Measurements from ENCODE around the gene ZFP1. TPM values are rescaled to one million over a fixed set of nuclear protein-coding genes. Genes with fewer than 3 reads are reported as not detected.
A peak's percentile ranks its signal among the peaks of the same experiment; 100 is the strongest.

ZFP1 gene
- total RNA-seq, 2 donors from 2014 or later, result 11.2 to 16.7 TPM

GRCh38 chr16:75108792-75109731 is 39.3 kb upstream of the ZFP1 start:
- Mint-ChIP-seq H3K27me3 (peaks cover 0 to 2% of the 10 kb centered on the region in 2 donors), H3K4me3 (peak overlapping the region; percentile 78), H3K36me3 (peaks cover 11% of the 10 kb centered on the region), H3K27ac (peak overlapping the region; percentile 82 to 85), H3K4me1 (ENCODE audit: low read depth in 2 of 2) (peaks cover 53 to 57% of the 10 kb centered on the region in 2 donors), H3K9me3 (peaks cover 3% of the 10 kb centered on the region)
- DNase-seq (ENCODE audit: low spot score) (no peak), ATAC-seq (peak in 1 of 2 donors; percentile 59)

DNA sequence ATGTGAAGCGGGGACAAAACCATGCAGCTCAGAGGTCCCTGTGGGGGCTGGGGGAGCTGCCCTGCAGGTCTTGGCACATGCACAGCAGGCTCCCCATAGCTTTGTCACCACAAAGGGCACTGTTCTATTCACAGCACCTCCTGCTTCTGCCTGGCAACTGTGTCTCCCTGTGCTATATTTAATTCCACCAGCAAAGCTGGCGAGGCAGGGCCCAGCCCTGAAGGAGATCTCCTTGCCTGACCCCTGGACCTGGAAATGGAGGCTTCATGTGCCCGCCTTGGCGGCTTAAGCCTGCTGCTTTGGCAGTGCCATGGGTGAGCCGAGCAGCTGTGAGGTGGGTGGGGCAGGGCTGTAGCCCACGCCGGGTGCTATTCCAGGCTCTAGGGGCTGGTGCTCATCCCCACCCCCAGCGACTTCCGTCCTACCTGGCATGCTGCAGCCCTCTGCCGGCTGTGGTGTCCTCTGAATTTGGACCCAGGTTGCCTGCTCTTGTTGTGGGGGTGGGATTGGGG is 38.5 kb upstream of the ZFP1 start:
- Mint-ChIP-seq H3K27me3 (peaks cover 0 to 2% of the 10 kb centered on the region in 2 donors), H3K4me1 (ENCODE audit: low read depth in 2 of 2) (peaks cover 46 to 50% of the 10 kb centered on the region in 2 donors), H3K4me3 (peak overlapping the region; percentile 78), H3K27ac (peak overlapping the region; percentile 82 to 85), H3K9me3 (no peaks in the 10 kb centered on the region), H3K36me3 (peaks cover 6% of the 10 kb centered on the region)
- ATAC-seq, result no peak
- DNase-seq (ENCODE audit: low spot score), result no peak

DNA sequence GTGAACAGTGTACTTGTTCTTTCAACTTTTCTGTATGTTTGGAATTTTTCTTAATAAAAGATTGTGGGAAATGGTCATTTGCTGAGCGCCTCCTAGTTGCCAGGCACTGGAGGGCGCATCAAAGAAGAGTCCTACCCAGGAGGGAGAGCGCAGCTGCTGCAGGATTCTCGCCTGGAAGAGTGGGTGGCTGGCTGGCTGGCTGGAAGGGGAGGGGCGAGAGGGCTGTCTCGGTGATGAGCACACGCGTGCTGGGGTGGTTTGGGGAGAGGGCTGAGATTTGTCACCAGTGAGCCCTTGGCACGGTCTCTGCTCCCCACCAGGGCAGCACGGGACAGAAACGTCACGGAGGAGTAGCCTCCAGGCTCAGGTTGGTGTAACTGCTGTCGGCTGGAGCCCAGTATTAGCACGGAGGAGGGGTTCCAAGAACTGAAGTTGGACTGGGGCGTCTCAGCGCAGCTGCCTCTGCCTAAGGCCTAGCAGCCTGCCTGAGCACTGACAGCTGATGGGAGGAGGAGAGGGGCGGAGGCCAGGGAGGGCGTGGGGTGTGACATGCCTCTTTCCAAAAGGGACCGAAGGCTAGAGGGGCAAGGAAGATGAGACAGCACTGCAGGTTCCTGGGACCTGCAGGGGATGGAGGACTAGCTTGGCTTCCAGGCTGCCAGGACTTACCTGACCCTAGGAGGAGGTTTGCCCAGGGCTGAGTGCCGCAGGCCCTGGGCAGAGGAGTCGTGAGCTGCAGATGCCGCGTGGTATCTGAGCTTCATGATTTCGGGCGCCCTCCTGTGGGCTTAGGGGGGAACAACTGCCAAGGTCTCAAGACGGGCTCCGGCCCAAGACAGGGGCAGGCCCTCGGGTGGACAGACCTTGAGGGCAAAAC is 37.4 kb upstream of the ZFP1 start:
- Mint-ChIP-seq H3K9me3 (no peaks in the 10 kb centered on the region), H3K4me1 (ENCODE audit: low read depth in 2 of 2) (peaks cover 42 to 45% of the 10 kb centered on the region in 2 donors), H3K36me3 (peaks cover 6% of the 10 kb centered on the region), H3K27me3 (peaks cover 0 to 2% of the 10 kb centered on the region in 2 donors), H3K4me3 (peak overlapping the region; percentile 78), H3K27ac (peak overlapping the region; percentile 82 to 85)
- ATAC-seq (peak; percentile 83 to 91), DNase-seq (ENCODE audit: low spot score) (peak; percentile 83)

- Mint-ChIP-seq H3K27me3 (peaks cover 0 to 2% of the 10 kb centered on the region in 2 donors), H3K4me3 (peak overlapping the region; percentile 27), H3K27ac (peak overlapping the region; percentile 82 to 85), H3K9me3 (no peaks in the 10 kb centered on the region), H3K4me1 (ENCODE audit: low read depth in 2 of 2) (peaks cover 43 to 45% of the 10 kb centered on the region in 2 donors), H3K36me3 (peaks cover 6% of the 10 kb centered on the region)
- DNase-seq (ENCODE audit: low spot score) (no peak), ATAC-seq (peak; percentile 1 to 17)
Observed at GRCh38 chr16:75111514-75111940, 36.8 kb upstream of the ZFP1 start.

DNA sequence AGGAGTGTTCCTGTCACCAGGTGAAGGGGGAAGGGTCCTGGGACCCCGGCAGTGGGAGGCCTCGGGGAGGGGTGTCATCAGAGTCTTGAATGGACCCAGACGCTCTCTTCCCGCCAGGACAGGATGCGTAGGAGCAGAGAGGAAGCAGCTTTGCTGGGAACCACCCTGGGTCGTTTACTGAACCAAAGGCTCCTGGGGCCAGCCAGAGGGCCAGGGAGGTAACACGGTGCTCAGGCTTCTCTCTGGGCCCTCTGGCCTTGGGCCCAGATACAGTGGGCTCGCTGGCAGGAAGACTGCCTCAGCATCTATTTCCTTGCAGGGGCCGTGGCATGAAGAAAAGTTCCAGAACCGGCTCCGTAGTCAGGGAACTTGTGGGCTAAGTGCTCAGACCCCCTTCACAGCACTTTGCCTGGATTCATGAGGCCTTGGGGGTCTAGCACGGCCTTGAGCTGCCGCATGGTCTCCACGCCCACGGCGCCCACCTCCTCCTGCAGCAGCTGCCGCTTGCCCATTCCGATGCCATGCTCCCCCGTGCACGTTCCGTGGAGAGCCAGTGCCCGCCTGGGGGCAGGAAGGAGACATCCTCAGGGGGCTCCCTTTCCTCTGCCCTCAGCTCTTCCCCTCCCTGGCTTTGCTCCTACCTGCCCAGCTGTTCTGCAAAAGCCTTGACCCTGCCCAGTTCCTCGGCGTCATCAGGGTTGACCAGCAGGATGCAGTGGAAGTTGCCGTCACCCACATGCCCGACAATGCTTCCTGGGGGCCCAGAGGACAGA is 36.2 kb upstream of the ZFP1 start:
- Mint-ChIP-seq H3K27ac (peak overlapping the region; percentile 82 to 85), H3K27me3 (peaks cover 0 to 2% of the 10 kb centered on the region in 2 donors), H3K4me3 (peak overlapping the region; percentile 27), H3K9me3 (no peaks in the 10 kb centered on the region), H3K4me1 (ENCODE audit: low read depth in 2 of 2) (peaks cover 43 to 44% of the 10 kb centered on the region in 2 donors), H3K36me3 (peaks cover 6% of the 10 kb centered on the region)
- DNase-seq (ENCODE audit: low spot score) (no peak), ATAC-seq (no peak)

GRCh38 chr16:75112734-75113491 is 35.4 kb upstream of the ZFP1 start:
- H3K9me3 Mint-ChIP-seq, result no peaks in the 10 kb centered on the region
- no peak for ATAC-seq
- peaks cover 0 to 2% of the 10 kb centered on the region in 2 donors for H3K27me3 Mint-ChIP-seq
- peak overlapping the region; percentile 21 for H3K4me3 Mint-ChIP-seq
- no peak for DNase-seq (ENCODE audit: low spot score)
- peak overlapping the region; percentile 38 to 64 for H3K27ac Mint-ChIP-seq
- H3K4me1 Mint-ChIP-seq (ENCODE audit: low read depth in 2 of 2), result peaks cover 39 to 44% of the 10 kb centered on the region in 2 donors
- peaks cover 5% of the 10 kb centered on the region for H3K36me3 Mint-ChIP-seq

- no peaks in the 10 kb centered on the region for H3K36me3 Mint-ChIP-seq
- ATAC-seq, result no peak
- peaks cover 33 to 40% of the 10 kb centered on the region in 2 donors for H3K4me1 Mint-ChIP-seq (ENCODE audit: low read depth in 2 of 2)
- peaks cover 0 to 2% of the 10 kb centered on the region in 2 donors for H3K27me3 Mint-ChIP-seq
- H3K4me3 Mint-ChIP-seq, result no peak overlapping the region
- no peak for DNase-seq (ENCODE audit: low spot score)
- no peak overlapping the region for H3K27ac Mint-ChIP-seq
- H3K9me3 Mint-ChIP-seq, result no peaks in the 10 kb centered on the region
Observed at GRCh38 chr16:75113541-75114121, 34.7 kb upstream of the ZFP1 start.

DNA sequence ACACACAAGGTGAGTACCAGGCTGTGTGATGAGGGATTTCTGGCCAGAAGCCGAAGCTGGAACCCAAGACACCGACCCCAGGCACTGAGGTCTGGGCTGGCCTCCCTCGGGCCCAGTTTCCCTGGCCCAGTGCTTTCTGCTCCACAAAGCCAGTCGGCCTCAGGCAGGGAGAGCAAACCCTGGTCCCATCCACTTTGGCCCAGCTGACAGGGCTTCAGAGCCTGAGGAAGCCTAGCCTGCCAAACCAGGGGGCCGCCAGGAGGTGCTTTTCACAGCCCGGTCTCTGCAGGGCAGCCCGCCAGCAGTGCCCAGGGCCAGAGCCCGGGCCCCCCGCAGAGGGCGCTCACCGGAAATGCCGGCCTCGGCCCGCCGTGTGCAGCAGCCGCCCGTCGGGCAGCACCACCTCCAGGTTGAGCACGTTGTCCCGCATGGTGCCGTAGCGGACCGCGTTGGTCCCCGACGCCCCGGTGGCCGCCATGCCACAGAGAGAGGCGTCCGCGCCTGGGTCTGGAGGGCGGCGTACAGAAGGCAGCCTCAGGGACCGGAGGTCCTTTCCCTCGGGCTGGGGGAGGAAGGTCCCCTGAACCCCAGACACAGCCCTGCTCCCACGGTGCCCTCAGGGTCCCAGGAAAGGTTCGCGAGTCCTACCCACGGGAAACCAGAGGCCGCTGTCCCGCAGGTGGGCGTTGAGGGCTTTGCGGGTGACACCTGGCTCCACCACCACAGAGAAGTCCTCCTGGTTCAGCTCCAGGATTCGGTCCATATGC is 34.0 kb upstream of the ZFP1 start:
- no peaks in the 10 kb centered on the region for H3K36me3 Mint-ChIP-seq
- no peak for ATAC-seq

GRCh38 chr16:75114946-75115825 is 33.1 kb upstream of the ZFP1 start:
- peaks cover 0 to 2% of the 10 kb centered on the region in 2 donors for H3K27me3 Mint-ChIP-seq
- H3K4me3 Mint-ChIP-seq, result no peak overlapping the region
- no peaks in the 10 kb centered on the region for H3K9me3 Mint-ChIP-seq
- H3K4me1 Mint-ChIP-seq (ENCODE audit: low read depth in 2 of 2), result peaks cover 18 to 26% of the 10 kb centered on the region in 2 donors
- DNase-seq (ENCODE audit: low spot score) (no peak), ATAC-seq (no peak)
- H3K27ac Mint-ChIP-seq, result no peak overlapping the region
- H3K36me3 Mint-ChIP-seq, result no peaks in the 10 kb centered on the region

More for the DNA sequence above, 34.0 kb upstream of the ZFP1 start:
- no peaks in the 10 kb centered on the region for H3K9me3 Mint-ChIP-seq
- peaks cover 26 to 33% of the 10 kb centered on the region in 2 donors for H3K4me1 Mint-ChIP-seq (ENCODE audit: low read depth in 2 of 2)
- peaks cover 0 to 2% of the 10 kb centered on the region in 2 donors for H3K27me3 Mint-ChIP-seq
- no peak for DNase-seq (ENCODE audit: low spot score)
- no peak overlapping the region for H3K4me3 Mint-ChIP-seq
- H3K27ac Mint-ChIP-seq, result no peak overlapping the region

- Mint-ChIP-seq H3K36me3 (peaks cover 2% of the 10 kb centered on the region), H3K27me3 (peaks cover 0 to 2% of the 10 kb centered on the region in 2 donors), H3K4me3 (peak within 1 kb of the TSS; percentile 54), H3K9me3 (peaks cover under 1% of the 10 kb centered on the region), H3K4me1 (ENCODE audit: low read depth in 2 of 2) (peaks cover 7 to 15% of the 10 kb centered on the region in 2 donors), H3K27ac (no peak within 1 kb of the TSS)
- ATAC-seq (peak; percentile 84 to 85), DNase-seq (ENCODE audit: low spot score) (no peak)
Observed at GRCh38 chr16:75116081-75116910, 32.0 kb upstream of the ZFP1 start, which contains the start of gene LDHD. Gene LDHD (minus strand): TSS chr16:75116780. CDS start chr16:75116720, 60 bp downstream.
